GM12892 (cell line): ENCODE results near the gene SLC39A9.

Source experiments
- POLR2A ChIP-seq: IDR thresholded peaks from 2 replicates; pipeline ENCODE4 v1.6.1; 2011; ENCODE audit warnings: low read depth, low read length, control low read depth
- POLR2AphosphoS5 ChIP-seq: IDR thresholded peaks from 2 replicates; pipeline ENCODE4 v1.6.1; 2011; ENCODE audit warnings: low read depth, low read length, control low read depth

DNA sequence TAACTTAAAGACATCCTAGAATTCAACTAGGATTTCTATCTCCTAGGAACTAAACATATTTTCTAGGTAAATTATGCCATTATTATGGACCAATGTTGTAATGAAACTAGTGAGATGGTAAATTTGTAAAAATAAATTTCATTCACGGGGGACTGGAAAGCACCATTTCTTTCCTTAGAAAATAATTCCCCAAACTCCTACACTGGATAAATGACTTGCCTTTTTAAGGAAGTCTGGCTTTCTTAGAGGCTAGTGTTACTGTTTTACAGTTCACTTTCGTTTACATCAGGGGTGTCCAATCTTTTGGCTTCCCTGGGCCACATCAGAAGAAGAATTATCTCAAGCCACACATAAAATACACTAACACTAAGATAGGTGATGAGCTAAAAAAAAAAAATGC lies 3.3 kb downstream of the SLC39A9 start:
- TF ChIP-seq POLR2AphosphoS5 (no peak), POLR2A (no peak)
